Hepatocyte (in vitro differentiated cells): Measurements from ENCODE around the gene CTDSP2. TPM values are rescaled to one million over a fixed set of nuclear protein-coding genes. Genes with fewer than 3 reads are reported as not detected.
A peak's percentile ranks its signal among the peaks of the same experiment; 100 is the strongest.

Experiments
- DNase-seq: peaks from one replicate; pipeline ENCODE4 v3.0.0-alpha.2; 2016; ENCODE audit warnings: low spot score
- H2AFZ ChIP-seq: fragments of 200-600 bp; sonication (generic); 2 replicates; pipeline ENCODE4 v1.6.0; 2016; ENCODE audit warnings: antibody characterized with exemption, mild to moderate bottlenecking
- H3K27ac ChIP-seq: fragments of 200-600 bp; sonication (generic); 2 replicates; pipeline ENCODE4 v1.5.1; 2016; ENCODE audit warnings: mild to moderate bottlenecking
- H3K27me3 ChIP-seq: fragments of 200-600 bp; sonication (generic); 2 replicates; pipeline ENCODE4 v1.6.1; 2016
- H3K36me3 ChIP-seq: fragments of 200-600 bp; sonication (generic); replicated peaks from 2 replicates; pipeline ENCODE4 v1.5.1; 2016; ENCODE audit warnings: low read depth; ENCODE audit not compliant: insufficient read depth
- H3K4me1 ChIP-seq: fragments of 200-600 bp; sonication (generic); 2 replicates; pipeline ENCODE4 v1.5.1; 2016; ENCODE audit warnings: mild to moderate bottlenecking, moderate library complexity; ENCODE audit not compliant: insufficient read depth
- H3K4me2 ChIP-seq: fragments of 200-600 bp; sonication (generic); 2 replicates; pipeline ENCODE4 v1.6.0; 2016
- H3K4me3 ChIP-seq: fragments of 200-600 bp; sonication (generic); 2 replicates; pipeline ENCODE4 v1.5.1; 2016; ENCODE audit warnings: mild to moderate bottlenecking
- H3K79me2 ChIP-seq: fragments of 200-600 bp; sonication (generic); 2 replicates; pipeline ENCODE4 v1.6.0; 2017; ENCODE audit warnings: mild to moderate bottlenecking
- H3K9me2 ChIP-seq: fragments of 200-600 bp; sonication (generic); replicated peaks from 2 replicates; pipeline ENCODE4 v1.6.0; 2017; ENCODE audit warnings: mild to moderate bottlenecking; ENCODE audit not compliant: insufficient read depth
- H3K9me3 ChIP-seq: fragments of 200-600 bp; sonication (generic); 2 replicates; pipeline ENCODE4 v1.5.1; 2016; ENCODE audit warnings: low read depth, mild to moderate bottlenecking
- H4K20me1 ChIP-seq: fragments of 200-600 bp; sonication (generic); 2 replicates; pipeline ENCODE4 v1.6.0; 2016; ENCODE audit warnings: mild to moderate bottlenecking; ENCODE audit not compliant: insufficient read depth, poor library complexity, severe bottlenecking
- EZH2 ChIP-seq: fragments of 200-600 bp; sonication (generic); IDR thresholded peaks from 2 replicates; pipeline ENCODE4 v1.6.1; 2016; ENCODE audit warnings: antibody characterized with exemption, mild to moderate bottlenecking, borderline replicate concordance
- EZH2phosphoT487 ChIP-seq: fragments of 200-600 bp; sonication (generic); IDR thresholded peaks from one replicate; pipeline ENCODE4 v1.6.1; 2018; ENCODE audit warnings: antibody characterized with exemption, mild to moderate bottlenecking, low read depth, moderate library complexity; ENCODE audit not compliant: unreplicated experiment, severe bottlenecking
- WGBS: methylation state at CpG from one replicate; pipeline ENCODE4 v1.1.6; 2016; ENCODE audit warnings: low lambda C conversion rate; ENCODE audit errors: missing lambda C conversion rate; 5-methylcytosine and 5-hydroxymethylcytosine counted together
- polyA plus RNA-seq: library from polyadenylated mRNA; unstranded; fragments of >200 nt; fragmentation: Nextera tagmentation; extraction: Ambion mirVana; gene quantifications from 2 replicates; pipeline ENCODE4 v1.2.1, GENCODE V29; 2016
- total RNA-seq: library from RNA; depleted of rRNA; stranded (reverse); fragments of >200 nt; gene quantifications from 2 replicates; pipeline ENCODE4 v1.2.3, GENCODE V29; 2014
- TF ChIP-seq, protein P1 (sequence below): fragments of 200-600 bp; sonication (generic); IDR thresholded peaks from 2 replicates; pipeline ENCODE4 v1.5.1; 2016; ENCODE audit warnings: antibody characterized with exemption, mild to moderate bottlenecking; ENCODE audit not compliant: poor library complexity

The CTDSP2 gene
- total and polyA plus RNA-seq, 2 experiments from 2014 or later = 75.9 to 96.8 TPM

DNA sequence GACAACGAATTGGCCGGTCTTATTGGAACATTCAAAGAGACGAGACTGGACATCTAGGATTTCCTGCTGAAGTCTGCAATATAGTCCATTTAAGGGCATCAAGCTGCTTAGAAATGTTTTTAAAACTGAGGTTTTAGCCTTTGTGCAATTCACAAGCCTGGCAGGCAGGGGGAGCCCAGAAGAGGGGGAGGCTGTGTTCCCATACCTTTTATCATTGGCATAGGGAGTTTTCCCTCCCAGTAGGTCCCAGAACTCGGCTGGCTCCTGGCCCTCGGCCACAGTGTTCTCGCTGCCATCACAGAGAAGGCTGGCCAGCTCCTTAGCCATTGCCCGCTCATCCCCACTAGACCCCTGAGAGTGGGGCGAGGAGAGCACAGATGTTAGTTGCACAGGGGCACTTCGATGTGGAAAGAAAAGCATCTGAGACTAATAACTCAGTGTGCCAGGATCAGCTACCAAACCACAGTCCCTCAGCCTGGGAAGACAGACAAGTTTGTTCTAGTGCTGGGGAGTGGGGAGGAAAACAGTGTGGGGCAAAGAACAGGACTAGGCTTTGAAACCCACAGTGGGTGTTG is 43.1 kb downstream of the CTDSP2 start:
- Histone ChIP-seq H3K27me3 (no peaks in the 10 kb centered on the region), H3K9me2 (no peaks in the 10 kb centered on the region), H2AFZ (no peak overlapping the region), H3K4me1 (no peaks in the 10 kb centered on the region), H3K4me3 (no peak overlapping the region), H3K27ac (no peak overlapping the region), H3K36me3 (no peaks in the 10 kb centered on the region), H3K4me2 (no peak overlapping the region), H4K20me1 (no peaks in the 10 kb centered on the region), H3K9me3 (no peaks in the 10 kb centered on the region), H3K79me2 (no peaks in the 10 kb centered on the region)
- WGBS = 66% methylated on average over 9 of the region's 9 CpGs
- TF ChIP-seq EZH2 (no peak), EZH2phosphoT487 (no peak)
- TF ChIP-seq, protein P1, sequence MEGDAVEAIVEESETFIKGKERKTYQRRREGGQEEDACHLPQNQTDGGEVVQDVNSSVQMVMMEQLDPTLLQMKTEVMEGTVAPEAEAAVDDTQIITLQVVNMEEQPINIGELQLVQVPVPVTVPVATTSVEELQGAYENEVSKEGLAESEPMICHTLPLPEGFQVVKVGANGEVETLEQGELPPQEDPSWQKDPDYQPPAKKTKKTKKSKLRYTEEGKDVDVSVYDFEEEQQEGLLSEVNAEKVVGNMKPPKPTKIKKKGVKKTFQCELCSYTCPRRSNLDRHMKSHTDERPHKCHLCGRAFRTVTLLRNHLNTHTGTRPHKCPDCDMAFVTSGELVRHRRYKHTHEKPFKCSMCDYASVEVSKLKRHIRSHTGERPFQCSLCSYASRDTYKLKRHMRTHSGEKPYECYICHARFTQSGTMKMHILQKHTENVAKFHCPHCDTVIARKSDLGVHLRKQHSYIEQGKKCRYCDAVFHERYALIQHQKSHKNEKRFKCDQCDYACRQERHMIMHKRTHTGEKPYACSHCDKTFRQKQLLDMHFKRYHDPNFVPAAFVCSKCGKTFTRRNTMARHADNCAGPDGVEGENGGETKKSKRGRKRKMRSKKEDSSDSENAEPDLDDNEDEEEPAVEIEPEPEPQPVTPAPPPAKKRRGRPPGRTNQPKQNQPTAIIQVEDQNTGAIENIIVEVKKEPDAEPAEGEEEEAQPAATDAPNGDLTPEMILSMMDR = peak; percentile 75
- peak; percentile 64 for DNase-seq

DNA sequence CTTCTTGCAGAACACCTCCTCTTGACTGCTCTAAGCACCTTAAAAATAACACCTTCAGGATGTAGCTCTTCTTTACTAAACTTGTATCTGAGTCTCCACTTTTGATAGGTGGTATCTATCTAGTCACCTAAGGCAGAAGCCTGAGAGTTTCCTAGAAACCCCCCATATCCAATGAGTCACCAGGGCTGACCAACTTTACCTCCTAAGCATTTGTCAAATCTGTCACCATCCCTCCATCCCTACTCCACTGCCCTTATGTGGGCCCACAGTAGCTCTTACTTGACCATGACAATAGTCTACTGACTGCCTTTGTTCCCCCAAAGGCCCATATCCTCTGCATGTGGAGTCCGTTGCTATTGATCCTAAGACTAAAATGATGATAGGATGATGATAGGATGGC is 43.9 kb downstream of the CTDSP2 start:
- no peaks in the 10 kb centered on the region for H3K27me3 ChIP-seq
- H3K4me3 ChIP-seq = no peak overlapping the region
- TF ChIP-seq EZH2 (no peak), EZH2phosphoT487 (no peak)
- TF ChIP-seq, protein P1 = no peak
- 83% methylated on average over 1 of the region's 1 CpG for WGBS
- no peaks in the 10 kb centered on the region for H3K36me3 ChIP-seq
- no peak for DNase-seq
- H4K20me1 ChIP-seq = no peaks in the 10 kb centered on the region
- no peaks in the 10 kb centered on the region for H3K9me3 ChIP-seq
- no peaks in the 10 kb centered on the region for H3K9me2 ChIP-seq
- H3K4me1 ChIP-seq = no peaks in the 10 kb centered on the region
- H3K79me2 ChIP-seq = no peaks in the 10 kb centered on the region
- H3K4me2 ChIP-seq = no peak overlapping the region
- no peak overlapping the region for H2AFZ ChIP-seq
- no peak overlapping the region for H3K27ac ChIP-seq

DNA sequence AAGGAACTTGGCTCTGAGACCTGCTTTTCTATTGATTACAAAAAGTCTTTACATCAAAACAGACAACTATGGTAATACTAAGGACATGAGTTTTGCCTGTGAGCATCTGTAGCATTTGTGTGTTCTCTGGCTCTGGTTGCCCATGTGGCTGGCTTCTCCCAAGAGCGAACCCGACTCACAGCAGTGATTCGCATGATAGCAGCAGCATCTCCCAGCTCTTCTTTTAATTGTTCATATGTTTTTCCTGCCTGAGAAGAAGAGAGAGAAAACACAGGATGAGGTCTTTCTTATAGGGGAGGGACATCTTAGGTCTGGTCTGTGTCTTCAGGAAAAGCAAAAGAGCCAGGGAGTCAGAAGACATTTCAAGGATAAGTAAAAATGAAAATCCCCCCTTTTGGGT is 45.6 kb downstream of the CTDSP2 start:
- Histone ChIP-seq H3K4me3 (no peak overlapping the region), H4K20me1 (no peaks in the 10 kb centered on the region), H3K4me1 (no peaks in the 10 kb centered on the region), H3K9me2 (no peaks in the 10 kb centered on the region), H3K9me3 (no peaks in the 10 kb centered on the region), H3K36me3 (no peaks in the 10 kb centered on the region), H3K27ac (no peak overlapping the region), H3K79me2 (no peaks in the 10 kb centered on the region), H3K27me3 (no peaks in the 10 kb centered on the region), H3K4me2 (no peak overlapping the region), H2AFZ (no peak overlapping the region)
- TF ChIP-seq EZH2 = no peak
- TF ChIP-seq EZH2phosphoT487 = no peak
- TF ChIP-seq, protein P1 = no peak
- no peak for DNase-seq
- WGBS = 97% methylated on average over 3 of the region's 3 CpGs
